Measurements from ENCODE around the gene MGMT. TPM values are rescaled to one million over a fixed set of nuclear protein-coding genes. Genes with fewer than 3 reads are reported as not detected.

MGMT gene
- total RNA-seq, 6 experiments from 2014 or later: 36.5 to 53.4 (median 42.3) TPM

- 83% methylated on average over 11 of the region's 12 CpGs for WGBS (ENCODE audit: insufficient coverage, low coverage, low lambda C conversion rate, missing lambda C conversion rate)
- no peak for ATAC-seq
Measured at GRCh38 chr10:129626796-129627435, 159.9 kb downstream of the MGMT start.

GRCh38 chr10:129627442-129627841, 160.4 kb downstream of the MGMT start:
- Histone ChIP-seq H3K27me3 (no peaks in the 10 kb centered on the region), H3K4me3 (no peak overlapping the region), H3K4me1 (no peaks in the 10 kb centered on the region), H3K27ac (no peak overlapping the region), H3K36me3 (no peaks in the 10 kb centered on the region), H3K9me3 (no peaks in the 10 kb centered on the region)
- TF ChIP-seq POLR2A (IDR thresholded peaks at IDR 0.05) (no peak), CTCF (IDR thresholded peaks at IDR 0.05) (no peak)
- ATAC-seq: no peak
- WGBS (ENCODE audit: insufficient coverage, low coverage, low lambda C conversion rate, missing lambda C conversion rate): 74% methylated on average over 8 of the region's 8 CpGs
- DNase-seq: no peak
- intact Hi-C loops (cut with DNase I): no loop called here

More at GRCh38 chr10:129626796-129627435, 159.9 kb downstream of the MGMT start:
- TF ChIP-seq CTCF (IDR thresholded peaks at IDR 0.05) (no peak), POLR2A (IDR thresholded peaks at IDR 0.05) (no peak)
- no peak overlapping the region for H3K4me3 ChIP-seq
- no peaks in the 10 kb centered on the region for H3K4me1 ChIP-seq
- H3K27ac ChIP-seq: no peak overlapping the region
- intact Hi-C loops (cut with DNase I): no loop called here
- no peak for DNase-seq
- H3K27me3 ChIP-seq: no peaks in the 10 kb centered on the region
- no peaks in the 10 kb centered on the region for H3K36me3 ChIP-seq
- no peaks in the 10 kb centered on the region for H3K9me3 ChIP-seq

DNA sequence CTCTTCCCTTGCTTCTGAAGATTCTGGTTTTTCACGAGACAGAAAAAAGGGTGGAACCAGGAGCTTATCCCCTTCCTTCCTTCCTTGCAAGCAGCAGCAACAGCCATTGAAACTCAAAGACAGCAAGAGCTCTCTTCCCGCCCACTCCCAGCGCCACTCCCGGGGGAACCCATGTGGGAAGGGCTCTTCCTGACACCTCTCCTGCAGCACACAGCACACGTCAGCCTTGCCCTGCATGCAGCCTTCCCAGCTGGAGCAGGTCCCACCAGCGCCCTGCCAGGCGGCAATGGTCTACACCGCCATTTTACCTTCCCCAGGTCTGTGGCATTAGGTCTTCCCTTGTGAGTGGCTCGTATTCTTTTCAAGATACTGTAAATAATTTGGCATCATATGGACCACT, 161.8 kb downstream of the MGMT start:
- Histone ChIP-seq H3K4me1 (no peaks in the 10 kb centered on the region), H3K9me3 (peaks cover 0 to under 1% (median 0%) of the 10 kb centered on the region in 4 donors), H3K36me3 (no peaks in the 10 kb centered on the region), H3K4me3 (no peak overlapping the region), H3K27ac (no peak overlapping the region), H3K27me3 (no peaks in the 10 kb centered on the region)
- 74% methylated on average over 6 of the region's 9 CpGs for WGBS (ENCODE audit: insufficient coverage, low coverage, low lambda C conversion rate, missing lambda C conversion rate)
- TF ChIP-seq POLR2A (IDR thresholded peaks at IDR 0.05) (no peak), CTCF (IDR thresholded peaks at IDR 0.05) (no peak)
- intact Hi-C loops (cut with DNase I): no loop called here
- no peak for ATAC-seq
- DNase-seq: no peak

- ATAC-seq (no peak), DNase-seq (no peak)
- intact Hi-C loops (cut with DNase I): no loop called here
- TF ChIP-seq POLR2A (IDR thresholded peaks at IDR 0.05): no peak
- no peak for TF ChIP-seq CTCF (IDR thresholded peaks at IDR 0.05)
- no peaks in the 10 kb centered on the region for H3K36me3 ChIP-seq
- no peak overlapping the region for H3K27ac ChIP-seq
- peaks cover 0 to 3% (median 0%) of the 10 kb centered on the region in 4 donors for H3K9me3 ChIP-seq
- no peaks in the 10 kb centered on the region for H3K27me3 ChIP-seq
- no peaks in the 10 kb centered on the region for H3K4me1 ChIP-seq
- WGBS (ENCODE audit: insufficient coverage, low coverage, low lambda C conversion rate, missing lambda C conversion rate): 98% methylated on average over 8 of the region's 15 CpGs
- H3K4me3 ChIP-seq: no peak overlapping the region
Measured at GRCh38 chr10:129629911-129630310, 162.9 kb downstream of the MGMT start.
